Measurements from ENCODE around the gene EZH2. TPM values are rescaled to one million over a fixed set of nuclear protein-coding genes. Genes with fewer than 3 reads are reported as not detected.

The EZH2 gene
- polyA plus RNA-seq, 2 of the 4 experiments (the other 2 are of a cell fraction) = 36.6 to 45.7 TPM

DNA sequence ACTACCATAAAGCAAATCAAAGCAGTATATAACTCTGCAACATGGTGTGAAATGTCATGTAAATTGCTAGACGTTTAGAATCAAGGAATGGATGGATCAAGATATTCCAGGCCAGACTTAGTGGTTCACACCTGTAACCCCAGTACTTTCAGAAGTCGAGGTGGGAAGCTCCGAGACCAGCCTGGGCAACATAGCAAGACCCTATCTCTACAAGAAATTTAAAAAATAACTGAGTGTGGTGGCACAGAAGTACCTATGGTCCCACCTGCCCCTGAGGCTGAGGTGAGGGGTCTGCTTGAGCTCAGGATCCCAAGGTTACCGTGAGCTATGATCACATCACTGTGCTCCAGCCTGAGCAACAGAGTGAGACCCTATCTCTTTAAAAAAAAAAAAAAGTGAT lies 2.8 kb upstream of the EZH2 start (continued):
- TF ChIP-seq E2F6 (IDR thresholded peaks at IDR 0.05; ENCODE audit: borderline replicate concordance, low read depth) = no peak
- no peak for TF ChIP-seq NPAS2 (CRISPR knock-in tag; IDR thresholded peaks at IDR 0.05; ENCODE audit: borderline replicate concordance)
- TF ChIP-seq RNF2 (IDR thresholded peaks at IDR 0.05; ENCODE audit: borderline replicate concordance, low read depth) = no peak
- no peak for TF ChIP-seq ESRRA (IDR thresholded peaks at IDR 0.05; ENCODE audit: borderline replicate concordance, low read length)
- no peak for TF ChIP-seq ZC3H11A (IDR thresholded peaks at IDR 0.05)
- no peak for TF ChIP-seq CHD2 (IDR thresholded peaks at IDR 0.05; ENCODE audit: low read length, partially characterized antibody)

- peaks cover 24% of the 10 kb centered on the region; the same call in 2 of the 3 replicates for H3K4me1 ChIP-seq
- peak overlapping the region; percentile 92 to 97 for H3K27ac ChIP-seq
- no peaks in the 10 kb centered on the region for H3K9me3 ChIP-seq
- POLR2A ChIA-PET = interaction anchor here (0.7 to 1.3 kb wide), 4 partner anchors 10 to 58 kb away, joined by 3 to 5 read pairs (median 3); no protein-coding TSS in a partner anchor
- WGBS (ENCODE audit: missing lambda C conversion rate) = 2% methylated on average over 39 of the region's 101 CpGs
- TF ChIP-seq CTCF (IDR thresholded peaks at IDR 0.05) = no peak
- TF ChIP-seq, protein P1, sequence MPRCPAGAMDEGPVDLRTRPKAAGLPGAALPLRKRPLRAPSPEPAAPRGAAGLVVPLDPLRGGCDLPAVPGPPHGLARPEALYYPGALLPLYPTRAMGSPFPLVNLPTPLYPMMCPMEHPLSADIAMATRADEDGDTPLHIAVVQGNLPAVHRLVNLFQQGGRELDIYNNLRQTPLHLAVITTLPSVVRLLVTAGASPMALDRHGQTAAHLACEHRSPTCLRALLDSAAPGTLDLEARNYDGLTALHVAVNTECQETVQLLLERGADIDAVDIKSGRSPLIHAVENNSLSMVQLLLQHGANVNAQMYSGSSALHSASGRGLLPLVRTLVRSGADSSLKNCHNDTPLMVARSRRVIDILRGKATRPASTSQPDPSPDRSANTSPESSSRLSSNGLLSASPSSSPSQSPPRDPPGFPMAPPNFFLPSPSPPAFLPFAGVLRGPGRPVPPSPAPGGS (IDR thresholded peaks at IDR 0.05) = peak; percentile 71; the same call in 2 of the 3 replicates
- peak; percentile 72; the same call in 1 of the 2 replicates for TF ChIP-seq MYC (IDR thresholded peaks at IDR 0.05; ENCODE audit: borderline replicate concordance, low read length)
- peak; percentile 77 to 93; a peak in 4 of 5 replicates for TF ChIP-seq JUN (IDR thresholded peaks at IDR 0.05)
- peak; percentile 97 for TF ChIP-seq E2F6 (IDR thresholded peaks at IDR 0.05; ENCODE audit: borderline replicate concordance, low read depth)
- no peak for TF ChIP-seq JUNB (IDR thresholded peaks at IDR 0.05)
- TF ChIP-seq, protein P2, sequence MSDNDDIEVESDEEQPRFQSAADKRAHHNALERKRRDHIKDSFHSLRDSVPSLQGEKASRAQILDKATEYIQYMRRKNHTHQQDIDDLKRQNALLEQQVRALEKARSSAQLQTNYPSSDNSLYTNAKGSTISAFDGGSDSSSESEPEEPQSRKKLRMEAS (IDR thresholded peaks at IDR 0.05) = peak; percentile 83
- TF ChIP-seq RFX5 (IDR thresholded peaks at IDR 0.05) = 0 out of 2 replicates have a peak, but pooled peaks have one; percentile 25
- peak in 1 of 2 experiments; percentile 11; a peak in 1 of 5 replicates for TF ChIP-seq RAD21 (conservative IDR thresholded peaks at IDR 0.05 in 1 of 2, IDR thresholded peaks at IDR 0.05 in 1 of 2)
- peak; percentile 10; the same call in 1 of the 2 replicates for TF ChIP-seq NPAS2 (CRISPR knock-in tag; IDR thresholded peaks at IDR 0.05; ENCODE audit: borderline replicate concordance)
- no peak for TF ChIP-seq HOXB5 (CRISPR knock-in tag; IDR thresholded peaks at IDR 0.05)
- no peak for TF ChIP-seq ZC3H11A (IDR thresholded peaks at IDR 0.05)
- TF ChIP-seq KDM5A (IDR thresholded peaks at IDR 0.05) = 0 out of 2 replicates have a peak, but pooled peaks have one; percentile 29
- peak; percentile 59 for TF ChIP-seq POLR2A (IDR thresholded peaks at IDR 0.05; ENCODE audit: low read length)
- TF ChIP-seq HOXA7 (CRISPR knock-in tag; IDR thresholded peaks at IDR 0.05) = 0 out of 2 replicates have a peak, but pooled peaks have one; percentile 41
- TF ChIP-seq TP53 (CRISPR knock-in tag; IDR thresholded peaks at IDR 0.05) = 0 out of 2 replicates have a peak, but pooled peaks have one; percentile 9
- peak; percentile 78; the same call in 1 of the 2 replicates for TF ChIP-seq PHF8 (IDR thresholded peaks at IDR 0.05; ENCODE audit: borderline replicate concordance, low read depth)
- TF ChIP-seq EP300 (IDR thresholded peaks at IDR 0.05) = peak in 1 of 2 experiments; percentile 35; a peak in 1 of 5 replicates
- peak; percentile 91 to 97 for ATAC-seq
- CTCF ChIA-PET = interaction anchor here (0.7 to 1.2 kb wide), 3 partner anchors 28 to 82 kb away, joined by 3 read pairs; no protein-coding TSS in a partner anchor
- H3K4me3 ChIP-seq = peak overlapping the region; percentile 90
- FAIRE-seq = no peak
- DNase-seq (ENCODE audit: low read depth in 1 of 2, low spot score in 1 of 2) = peak; percentile 91 to 94
- H3K4me2 ChIP-seq = peak overlapping the region; percentile 69
Measured at GRCh38 chr7:148884299-148885022, 370 bp upstream of the EZH2 start.
